ENCODE results near the gene SYNJ2.

The SYNJ2 gene

GRCh38 chr6:158092806-158093205, 111.1 kb downstream of the SYNJ2 start:
- Histone ChIP-seq H3K36me3 (ENCODE audit: insufficient read depth, low read length) (peaks cover 73% of the 10 kb centered on the region), H3K27me3 (ENCODE audit: insufficient read depth, low read length, poor library complexity) (no peaks in the 10 kb centered on the region), H3K79me2 (ENCODE audit: insufficient read depth, low read length) (no peaks in the 10 kb centered on the region), H3K4me3 (ENCODE audit: low read depth in 1 of 2, low read length in 2 of 2) (no peak overlapping the region), H2AFZ (ENCODE audit: low read depth, low read length) (no peak overlapping the region), H3K4me2 (ENCODE audit: insufficient read depth, low read length) (no peak overlapping the region), H3K9ac (ENCODE audit: low read depth, low read length) (no peak overlapping the region), H4K20me1 (ENCODE audit: insufficient read depth, low read length) (no peaks in the 10 kb centered on the region), H3K9me3 (ENCODE audit: insufficient read depth, low read length, severe bottlenecking) (no peaks in the 10 kb centered on the region), H3K27ac (ENCODE audit: low read length) (no peak overlapping the region), H3K4me1 (ENCODE audit: insufficient read depth, low read length) (peaks cover 6% of the 10 kb centered on the region; the same call in 1 of the 2 replicates)
- DNase-seq (no peak), ATAC-seq (ENCODE audit: insufficient read depth, low read depth) (no peak)
- TF ChIP-seq EZH2 (IDR thresholded peaks at IDR 0.05; ENCODE audit: borderline replicate concordance, low read depth, low read length, severe bottlenecking) (no peak), CTCF (IDR thresholded peaks at IDR 0.05; ENCODE audit: borderline replicate concordance, extremely low read depth, low read length, poor library complexity, severe bottlenecking) (no peak)

GRCh38 chr6:158095031-158095430, 113.4 kb downstream of the SYNJ2 start:
- H3K9me3 ChIP-seq (ENCODE audit: insufficient read depth, low read length, severe bottlenecking) = no peaks in the 10 kb centered on the region
- peaks cover 60% of the 10 kb centered on the region for H3K36me3 ChIP-seq (ENCODE audit: insufficient read depth, low read length)
- no peak overlapping the region for H3K27ac ChIP-seq (ENCODE audit: low read length)
- H3K4me3 ChIP-seq (ENCODE audit: low read depth in 1 of 2, low read length in 2 of 2) = no peak overlapping the region
- H4K20me1 ChIP-seq (ENCODE audit: insufficient read depth, low read length) = no peaks in the 10 kb centered on the region
- DNase-seq (no peak), ATAC-seq (ENCODE audit: insufficient read depth, low read depth) (no peak)
- TF ChIP-seq CTCF (IDR thresholded peaks at IDR 0.05; ENCODE audit: borderline replicate concordance, extremely low read depth, low read length, poor library complexity, severe bottlenecking) (no peak), EZH2 (IDR thresholded peaks at IDR 0.05; ENCODE audit: borderline replicate concordance, low read depth, low read length, severe bottlenecking) (no peak)
- no peak overlapping the region for H2AFZ ChIP-seq (ENCODE audit: low read depth, low read length)
- no peaks in the 10 kb centered on the region for H3K79me2 ChIP-seq (ENCODE audit: insufficient read depth, low read length)
- H3K9ac ChIP-seq (ENCODE audit: low read depth, low read length) = no peak overlapping the region
- no peak overlapping the region for H3K4me2 ChIP-seq (ENCODE audit: insufficient read depth, low read length)
- H3K27me3 ChIP-seq (ENCODE audit: insufficient read depth, low read length, poor library complexity) = no peaks in the 10 kb centered on the region
- no peaks in the 10 kb centered on the region for H3K4me1 ChIP-seq (ENCODE audit: insufficient read depth, low read length)

DNA sequence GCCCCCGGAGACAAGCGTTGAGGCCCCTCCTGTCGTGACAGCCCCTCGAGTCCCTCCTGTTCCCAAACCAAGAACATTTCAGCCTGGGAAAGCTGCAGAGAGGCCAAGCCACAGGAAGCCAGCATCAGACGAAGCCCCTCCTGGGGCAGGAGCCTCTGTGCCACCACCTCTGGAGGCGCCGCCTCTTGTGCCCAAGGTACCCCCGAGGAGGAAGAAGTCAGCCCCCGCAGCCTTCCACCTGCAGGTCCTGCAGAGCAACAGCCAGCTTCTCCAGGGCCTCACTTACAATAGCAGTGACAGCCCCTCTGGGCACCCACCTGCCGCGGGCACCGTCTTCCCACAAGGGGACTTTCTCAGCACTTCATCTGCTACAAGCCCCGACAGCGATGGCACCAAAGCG, 114.0 kb downstream of the SYNJ2 start:
- Histone ChIP-seq H4K20me1 (ENCODE audit: insufficient read depth, low read length) (no peaks in the 10 kb centered on the region), H3K79me2 (ENCODE audit: insufficient read depth, low read length) (no peaks in the 10 kb centered on the region), H3K4me3 (ENCODE audit: low read depth in 1 of 2, low read length in 2 of 2) (no peak overlapping the region), H3K27ac (ENCODE audit: low read length) (no peak overlapping the region), H3K4me2 (ENCODE audit: insufficient read depth, low read length) (no peak overlapping the region), H3K4me1 (ENCODE audit: insufficient read depth, low read length) (no peaks in the 10 kb centered on the region), H3K9me3 (ENCODE audit: insufficient read depth, low read length, severe bottlenecking) (no peaks in the 10 kb centered on the region), H2AFZ (ENCODE audit: low read depth, low read length) (no peak overlapping the region), H3K9ac (ENCODE audit: low read depth, low read length) (no peak overlapping the region), H3K36me3 (ENCODE audit: insufficient read depth, low read length) (peaks cover 58% of the 10 kb centered on the region), H3K27me3 (ENCODE audit: insufficient read depth, low read length, poor library complexity) (no peaks in the 10 kb centered on the region)
- TF ChIP-seq CTCF (IDR thresholded peaks at IDR 0.05; ENCODE audit: borderline replicate concordance, extremely low read depth, low read length, poor library complexity, severe bottlenecking) (no peak), EZH2 (IDR thresholded peaks at IDR 0.05; ENCODE audit: borderline replicate concordance, low read depth, low read length, severe bottlenecking) (no peak)
- DNase-seq = no peak
- no peak for ATAC-seq (ENCODE audit: insufficient read depth, low read depth)

DNA sequence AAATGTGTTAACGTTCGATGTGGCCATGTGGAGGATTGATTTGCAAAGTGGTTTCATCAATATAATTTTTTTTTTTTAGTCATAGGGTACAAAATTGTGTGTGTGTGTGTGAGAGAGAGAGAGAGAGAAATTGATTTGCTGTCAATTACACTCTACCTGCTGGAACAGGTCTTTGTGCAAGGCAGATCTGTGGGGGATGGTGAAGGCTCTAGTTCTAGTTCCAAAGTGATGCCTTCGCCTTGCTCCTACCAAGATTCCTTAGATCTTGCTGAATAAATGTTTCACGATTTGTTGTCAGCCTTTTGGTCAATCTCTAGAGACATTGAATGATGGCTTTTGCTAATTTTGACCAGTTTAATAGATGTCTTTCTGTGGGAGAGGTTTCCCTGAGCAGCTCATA, 121.6 kb downstream of the SYNJ2 start:
- Histone ChIP-seq H2AFZ (ENCODE audit: low read depth, low read length) (no peak overlapping the region), H4K20me1 (ENCODE audit: insufficient read depth, low read length) (no peaks in the 10 kb centered on the region), H3K27me3 (ENCODE audit: insufficient read depth, low read length, poor library complexity) (no peaks in the 10 kb centered on the region), H3K4me1 (ENCODE audit: insufficient read depth, low read length) (no peaks in the 10 kb centered on the region), H3K27ac (ENCODE audit: low read length) (no peak overlapping the region), H3K36me3 (ENCODE audit: insufficient read depth, low read length) (peaks cover 4% of the 10 kb centered on the region; the same call in 1 of the 2 replicates), H3K4me3 (ENCODE audit: low read depth in 1 of 2, low read length in 2 of 2) (no peak overlapping the region), H3K9me3 (ENCODE audit: insufficient read depth, low read length, severe bottlenecking) (no peaks in the 10 kb centered on the region), H3K4me2 (ENCODE audit: insufficient read depth, low read length) (no peak overlapping the region), H3K9ac (ENCODE audit: low read depth, low read length) (no peak overlapping the region), H3K79me2 (ENCODE audit: insufficient read depth, low read length) (no peaks in the 10 kb centered on the region)
- DNase-seq (no peak), ATAC-seq (ENCODE audit: insufficient read depth, low read depth) (no peak)
- TF ChIP-seq EZH2 (IDR thresholded peaks at IDR 0.05; ENCODE audit: borderline replicate concordance, low read depth, low read length, severe bottlenecking) = no peak
- no peak for TF ChIP-seq CTCF (IDR thresholded peaks at IDR 0.05; ENCODE audit: borderline replicate concordance, extremely low read depth, low read length, poor library complexity, severe bottlenecking)
